DOHH2 (cell line): Measurements from ENCODE around the gene TFF2.
A peak's percentile ranks its signal among the peaks of the same experiment; 100 is the strongest.

Source experiments
- H3F3A ChIP-seq: fragments of 200-600 bp; sonication (generic), shearing (Covaris generic); 2 replicates; pipeline ENCODE4 v1.6.0; 2016; ENCODE audit warnings: antibody characterized with exemption, mild to moderate bottlenecking; ENCODE audit not compliant: control insufficient read depth, insufficient read depth
- H3K27ac ChIP-seq: fragments of 200-600 bp; sonication (generic); 2 replicates; pipeline ENCODE4 v1.5.1; 2014; ENCODE audit warnings: low read depth, mild to moderate bottlenecking, low read length, moderate library complexity
- H3K27me3 ChIP-seq: fragments of 200-600 bp; sonication (generic); 2 replicates; pipeline ENCODE4 v1.6.1; 2014; ENCODE audit warnings: mild to moderate bottlenecking, low read length, mixed read lengths; ENCODE audit not compliant: control insufficient read depth
- H3K36me3 ChIP-seq: fragments of 200-600 bp; sonication (generic); 2 replicates; pipeline ENCODE4 v1.6.1; 2014; ENCODE audit warnings: mild to moderate bottlenecking, low read length, moderate library complexity, mixed read lengths; ENCODE audit not compliant: control insufficient read depth
- H3K4me1 ChIP-seq: fragments of 200-600 bp; sonication (generic); 2 replicates; pipeline ENCODE4 v1.6.1; 2014; ENCODE audit warnings: mild to moderate bottlenecking, low read length, mixed read lengths; ENCODE audit not compliant: control insufficient read depth
- H3K4me2 ChIP-seq: fragments of 200-600 bp; sonication (generic); 2 replicates; pipeline ENCODE4 v1.6.0; 2014; ENCODE audit warnings: mild to moderate bottlenecking, low read length, moderate library complexity
- H3K4me3 ChIP-seq: fragments of 200-600 bp; sonication (generic); 2 replicates; pipeline ENCODE4 v1.5.1; 2014; ENCODE audit warnings: mild to moderate bottlenecking, low read length, mixed read lengths
- H3K79me2 ChIP-seq: fragments of 200-600 bp; sonication (generic); 2 replicates; pipeline ENCODE4 v1.6.1; 2014; ENCODE audit warnings: mild to moderate bottlenecking, low read length, mixed read lengths; ENCODE audit not compliant: control insufficient read depth
- H3K9me2 ChIP-seq: fragments of 200-600 bp; sonication (generic); replicated peaks from 2 replicates; pipeline ENCODE4 v1.6.1; 2014; ENCODE audit warnings: mild to moderate bottlenecking, low read length, mixed read lengths; ENCODE audit not compliant: control insufficient read depth
- H3K9me3 ChIP-seq: fragments of 200-600 bp; sonication (generic); 2 replicates; pipeline ENCODE4 v1.6.1; 2014; ENCODE audit warnings: antibody characterized with exemption, low read length, mixed read lengths; ENCODE audit not compliant: control insufficient read depth, insufficient read depth
- H4K20me1 ChIP-seq: fragments of 200-600 bp; sonication (generic); 2 replicates; pipeline ENCODE4 v1.6.0; 2014; ENCODE audit warnings: low read depth, mild to moderate bottlenecking, antibody characterized with exemption, low read length, moderate library complexity; ENCODE audit not compliant: control insufficient read depth, insufficient read depth
- CTCF ChIP-seq: fragments of 200-600 bp; sonication (generic); IDR thresholded peaks from one replicate; pipeline ENCODE4 v1.5.1; 2014; ENCODE audit warnings: antibody characterized with exemption, mild to moderate bottlenecking, low read depth, low read length; ENCODE audit not compliant: poor library complexity, severe bottlenecking
- EZH2phosphoT487 ChIP-seq: fragments of 200-600 bp; sonication (generic); IDR thresholded peaks from 2 replicates; pipeline ENCODE4 v1.6.1; 2017; ENCODE audit warnings: borderline replicate concordance, mild to moderate bottlenecking, antibody characterized with exemption, low read length, moderate library complexity, mixed read lengths

TFF2 gene, protein sequence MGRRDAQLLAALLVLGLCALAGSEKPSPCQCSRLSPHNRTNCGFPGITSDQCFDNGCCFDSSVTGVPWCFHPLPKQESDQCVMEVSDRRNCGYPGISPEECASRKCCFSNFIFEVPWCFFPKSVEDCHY

DNA sequence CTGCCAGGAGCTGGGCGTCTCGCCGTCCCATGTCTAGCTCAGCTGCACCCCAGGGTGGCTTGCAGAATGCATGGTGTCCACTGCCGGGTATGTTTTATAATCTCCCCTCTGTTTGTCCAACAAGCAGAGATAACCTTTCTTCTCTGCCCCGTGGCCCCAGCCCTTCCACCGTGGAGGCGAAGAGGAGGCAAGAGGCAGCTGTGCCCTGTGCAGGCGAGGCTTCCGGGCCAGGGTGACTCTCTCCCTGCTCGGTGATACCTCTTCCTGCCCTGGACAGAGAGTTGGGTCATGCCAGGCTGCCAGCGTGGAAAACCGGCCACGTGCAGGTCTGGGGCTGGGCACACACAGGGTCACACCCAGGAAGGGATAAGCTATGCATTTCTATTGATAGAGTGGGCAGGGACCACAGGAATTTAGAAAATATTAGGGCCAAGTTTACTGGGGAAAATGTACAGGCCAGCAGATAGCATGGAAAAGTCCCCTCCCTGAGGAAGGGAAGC lies at the start of gene TFF2:
TFF2 (minus strand) TSS at position 68 of the 500 bp plus-strand sequence; CDS start at position 31, 37 bp downstream.
- Histone ChIP-seq H3K36me3 (no peaks in the 10 kb centered on the region), H3K9me3 (no peaks in the 10 kb centered on the region), H3F3A (no peaks in the 10 kb centered on the region), H3K4me1 (no peaks in the 10 kb centered on the region), H3K27me3 (no peaks in the 10 kb centered on the region), H3K79me2 (no peaks in the 10 kb centered on the region), H4K20me1 (no peaks in the 10 kb centered on the region), H3K4me2 (no peak within 1 kb of the TSS), H3K9me2 (no peaks in the 10 kb centered on the region), H3K4me3 (no peak within 1 kb of the TSS), H3K27ac (no peak within 1 kb of the TSS)
- TF ChIP-seq EZH2phosphoT487 (no peak), CTCF (no peak)

- peak overlapping the region; percentile 22; the same call in 1 of the 2 replicates for H3K4me3 ChIP-seq
- peaks cover 11% of the 10 kb centered on the region for H3K27me3 ChIP-seq
- peaks cover 30% of the 10 kb centered on the region for H3K4me1 ChIP-seq
- no peaks in the 10 kb centered on the region for H3K36me3 ChIP-seq
- H3K9me2 ChIP-seq = no peaks in the 10 kb centered on the region
- H3K79me2 ChIP-seq = no peaks in the 10 kb centered on the region
- peaks cover 6% of the 10 kb centered on the region for H3K9me3 ChIP-seq
- H3K4me2 ChIP-seq = peak overlapping the region; percentile 32
- H3F3A ChIP-seq = no peaks in the 10 kb centered on the region
- H3K27ac ChIP-seq = no peak overlapping the region
- no peaks in the 10 kb centered on the region for H4K20me1 ChIP-seq
- TF ChIP-seq CTCF = no peak
- no peak for TF ChIP-seq EZH2phosphoT487
Observed at GRCh38 chr21:42400525-42400924, 49.7 kb upstream of the TFF2 start.

GRCh38 chr21:42398436-42399028 lies 47.7 kb upstream of the TFF2 start:
- Histone ChIP-seq H4K20me1 (no peaks in the 10 kb centered on the region), H3K9me3 (peaks cover 6% of the 10 kb centered on the region), H3K4me1 (peaks cover 32% of the 10 kb centered on the region), H3K4me2 (no peak overlapping the region), H3K4me3 (no peak overlapping the region), H3K27ac (no peak overlapping the region), H3K36me3 (no peaks in the 10 kb centered on the region), H3F3A (no peaks in the 10 kb centered on the region), H3K27me3 (peaks cover 25% of the 10 kb centered on the region), H3K9me2 (no peaks in the 10 kb centered on the region), H3K79me2 (no peaks in the 10 kb centered on the region)
- TF ChIP-seq EZH2phosphoT487 = no peak
- TF ChIP-seq CTCF = no peak
